ENCODE measurements around the gene PRKRA. TPM values are rescaled to one million over a fixed set of nuclear protein-coding genes. Genes with fewer than 3 reads are reported as not detected.

Gene PRKRA
- total and polyA plus RNA-seq, 8 donors, result 17.6 to 34.3 (median 21.0) TPM

GRCh38 chr2:178478130-178478438 is 27.1 kb upstream of the PRKRA start:
- 1% methylated on average over 10 of the region's 10 CpGs for WGBS, 2 donors
- H3K9me3 ChIP-seq, result no peaks in the 10 kb centered on the region
- no peak for FAIRE-seq
- peak overlapping the region; percentile 87 to 97 (median 95) for H3K27ac ChIP-seq
- no peak for TF ChIP-seq CTCF (IDR thresholded peaks at IDR 0.05)
- H3K4me3 ChIP-seq, result peak overlapping the region; percentile 49 to 78 (median 54)
- intact Hi-C loops (cut with DNase I), result no loop called here
- no peak for ATAC-seq
- peak in 3 of 6 donors; percentile 19 to 23 (median 20) for DNase-seq
- peaks cover 10 to 33% (median 10%) of the 10 kb centered on the region in 3 donors for H3K4me1 ChIP-seq
- H3K27me3 ChIP-seq, result no peaks in the 10 kb centered on the region
- no peaks in the 10 kb centered on the region for H3K36me3 ChIP-seq

GRCh38 chr2:178477443-178478129 is 26.6 kb upstream of the PRKRA start:
- H3K4me3 ChIP-seq, result peak overlapping the region; percentile 49 to 78 (median 54)
- no peaks in the 10 kb centered on the region for H3K36me3 ChIP-seq
- peak overlapping the region; percentile 87 to 97 (median 95) for H3K27ac ChIP-seq
- H3K27me3 ChIP-seq, result no peaks in the 10 kb centered on the region
- DNase-seq, result no peak
- TF ChIP-seq CTCF (IDR thresholded peaks at IDR 0.05), result no peak
- no peak for ATAC-seq
- H3K4me1 ChIP-seq, result peaks cover 5 to 30% (median 5%) of the 10 kb centered on the region in 3 donors
- no peaks in the 10 kb centered on the region for H3K9me3 ChIP-seq
- 18 to 20% methylated on average over 3 of the region's 3 CpGs for WGBS, 2 donors
- intact Hi-C loops (cut with DNase I), result no loop called here
- peak; percentile 17 for FAIRE-seq

- FAIRE-seq, result no peak
- intact Hi-C loops (cut with DNase I), result no loop called here
- Histone ChIP-seq H3K9me3 (no peaks in the 10 kb centered on the region), H3K27me3 (no peaks in the 10 kb centered on the region), H3K36me3 (no peaks in the 10 kb centered on the region), H3K27ac (no peak overlapping the region), H3K4me1 (peaks cover 0 to 20% (median 0%) of the 10 kb centered on the region in 3 donors), H3K4me3 (no peak overlapping the region)
- TF ChIP-seq CTCF (IDR thresholded peaks at IDR 0.05), result no peak
- no peak for ATAC-seq
- no peak for DNase-seq
Measured at GRCh38 chr2:178476477-178476876, 25.5 kb upstream of the PRKRA start.

GRCh38 chr2:178474560-178474959 is 23.6 kb upstream of the PRKRA start:
- no peak for TF ChIP-seq CTCF (IDR thresholded peaks at IDR 0.05)
- ATAC-seq (no peak), DNase-seq (no peak), FAIRE-seq (no peak)
- WGBS, 2 donors, result 95 to 97% methylated on average over 5 of the region's 5 CpGs
- H3K36me3 ChIP-seq, result no peaks in the 10 kb centered on the region
- H3K4me3 ChIP-seq, result no peak overlapping the region
- H3K27ac ChIP-seq, result no peak overlapping the region
- intact Hi-C loops (cut with DNase I), result no loop called here
- peaks cover 0 to 13% (median 0%) of the 10 kb centered on the region in 3 donors for H3K4me1 ChIP-seq
- no peaks in the 10 kb centered on the region for H3K9me3 ChIP-seq
- no peaks in the 10 kb centered on the region for H3K27me3 ChIP-seq

GRCh38 chr2:178473931-178474330 is 23.0 kb upstream of the PRKRA start:
- intact Hi-C loops (cut with DNase I), result no loop called here
- FAIRE-seq, result no peak
- Histone ChIP-seq H3K36me3 (no peaks in the 10 kb centered on the region), H3K4me3 (no peak overlapping the region), H3K4me1 (peaks cover 0 to 9% (median 0%) of the 10 kb centered on the region in 3 donors), H3K27ac (no peak overlapping the region), H3K27me3 (no peaks in the 10 kb centered on the region), H3K9me3 (no peaks in the 10 kb centered on the region)
- 50 to 64% methylated on average over 4 of the region's 4 CpGs for WGBS, 2 donors
- no peak for DNase-seq
- TF ChIP-seq CTCF (IDR thresholded peaks at IDR 0.05), result no peak
- ATAC-seq, result no peak
